ENCODE results near the gene DHRSX. TPM values are rescaled to one million over a fixed set of nuclear protein-coding genes. Genes with fewer than 3 reads are reported as not detected.

The DHRSX gene
- total and polyA plus RNA-seq, 2 of the 8 experiments (the other 6 are each of a cell fraction or from before 2014, with no cell fraction given), result 35.1 to 43.4 TPM

DNA sequence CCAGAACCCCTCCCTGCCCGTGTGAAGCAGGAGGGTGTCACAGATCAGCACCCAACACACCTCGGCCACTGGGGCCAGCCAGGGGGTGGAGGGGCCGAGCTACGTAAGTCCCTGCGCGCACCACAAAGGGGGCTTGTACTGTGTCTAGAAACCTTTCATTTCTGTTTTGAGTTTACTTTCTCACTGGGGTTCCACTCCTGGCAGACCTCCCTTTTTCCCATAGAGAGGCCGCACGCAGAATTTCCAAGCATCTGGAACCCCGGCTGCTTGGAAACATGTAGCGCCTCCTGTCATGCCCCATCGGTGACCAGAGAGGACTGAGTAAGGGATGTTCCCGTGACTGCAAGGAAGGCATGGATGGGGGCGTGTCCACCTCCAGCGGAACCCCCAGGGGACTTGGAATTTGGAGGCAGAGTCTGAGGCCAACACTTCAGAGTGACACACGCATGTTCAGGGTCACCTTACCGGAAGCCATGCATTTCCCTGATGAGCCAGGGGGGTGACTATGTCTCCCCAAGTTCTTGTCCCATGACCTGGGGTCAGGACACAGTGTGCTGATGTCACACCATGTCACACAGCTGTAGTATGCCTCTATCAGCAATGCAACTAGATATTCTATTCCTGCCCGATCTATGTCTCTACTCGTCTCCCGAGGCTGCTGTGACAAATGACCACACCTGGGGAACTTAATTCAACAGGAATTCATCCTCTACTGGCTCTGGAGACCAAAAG is 105.3 kb downstream of the DHRSX start (continued):
- no peak for TF ChIP-seq HDAC6 (IDR thresholded peaks at IDR 0.05; ENCODE audit: low read depth, low read length)
- no peak for TF ChIP-seq KDM1A (IDR thresholded peaks at IDR 0.05; ENCODE audit: borderline replicate concordance, low read length)
